H1 (cell line): ENCODE measurements around the gene SEPTIN1. TPM values are rescaled to one million over a fixed set of nuclear protein-coding genes. Genes with fewer than 3 reads are reported as not detected.

Experiments
- CTCF ChIA-PET: fragments of 300-600 bp; sonication (Branson Sonifier 250); formaldehyde crosslinking; loops from one replicate; lab custom pipeline; 2021; ENCODE audit not compliant: partially characterized antibody; lab: Charles Lee
- POLR2A ChIA-PET: fragments of 300-600 bp; sonication (Branson Sonifier 250); formaldehyde crosslinking; loops from one replicate; lab custom pipeline; 2021; ENCODE audit warnings: inconsistent platforms; ENCODE audit not compliant: partially characterized antibody; lab: Charles Lee
- DNase-seq, 2 experiments: peaks; one replicate each; pipeline versions ENCODE4 v3.0.0 to v3.0.0-alpha.2; 2010 to 2022; ENCODE audit warnings: low spot score in 2 of 2, low read depth in 1 of 2, mixed read lengths in 1 of 2
- FAIRE-seq: peaks from 2 replicates; lab custom pipeline; 2011; peaks lifted over from hg19 to GRCh38; lab: Jason Lieb, UNC
- H2AFZ ChIP-seq: 2 replicates; pipeline ENCODE4 v1.8.1; 2012; ENCODE audit warnings: low read length, inconsistent platforms
- H2AK5ac ChIP-seq: 2 replicates; pipeline ENCODE4 v1.6.1; 2013; ENCODE audit warnings: low read depth, low read length
- H2BK120ac ChIP-seq: replicated peaks from 2 replicates; pipeline ENCODE3; 2013; ENCODE audit warnings: low read depth, low read length, inconsistent platforms
- H2BK12ac ChIP-seq: 2 replicates; pipeline ENCODE4 v1.6.1; 2013; ENCODE audit warnings: low read depth, low read length
- H2BK15ac ChIP-seq: 2 replicates; pipeline ENCODE4 v1.6.1; 2013; ENCODE audit warnings: low read length
- H2BK20ac ChIP-seq: 2 replicates; pipeline ENCODE4 v1.6.1; 2013; ENCODE audit warnings: low read length
- H2BK5ac ChIP-seq: 2 replicates; pipeline ENCODE4 v1.6.1; 2013; ENCODE audit warnings: low read depth, low read length
- H3K14ac ChIP-seq: 2 replicates; pipeline ENCODE4 v1.6.1; 2013; ENCODE audit warnings: inconsistent platforms; ENCODE audit not compliant: insufficient read length
- H3K18ac ChIP-seq: 2 replicates; pipeline ENCODE4 v1.6.1; 2013; ENCODE audit warnings: low read length; ENCODE audit errors: extremely low read depth
- H3K23ac ChIP-seq: 2 replicates; pipeline ENCODE4 v1.6.1; 2013; ENCODE audit warnings: inconsistent platforms; ENCODE audit not compliant: insufficient read length
- H3K23me2 ChIP-seq: 2 replicates; pipeline ENCODE4 v1.6.1; 2013; ENCODE audit warnings: low read depth, low read length
- H3K27ac ChIP-seq: 2 replicates; pipeline ENCODE4 v1.6.1; 2011; ENCODE audit warnings: low read depth, low read length, inconsistent platforms
- H3K27me3 ChIP-seq, 4 experiments: replicated peaks in 1 of 4; 1 replicate in 1 of 4; 2 replicates in 3 of 4; pipeline versions ENCODE4 v1.6.1 to v1.8.1; 2011 to 2013; ENCODE audit warnings: low read length in 3 of 4, mild to moderate bottlenecking in 3 of 4, inconsistent platforms in 2 of 4, mixed read lengths in 2 of 4, moderate library complexity in 1 of 4; ENCODE audit not compliant: control insufficient read depth in 3 of 4, insufficient read depth in 3 of 4; ENCODE audit errors: extremely low read depth in 1 of 4
- H3K36me3 ChIP-seq, 4 experiments: 2 replicates each; pipeline versions ENCODE4 v1.6.1 to v1.8.1; 2011 to 2013; ENCODE audit warnings: mild to moderate bottlenecking in 4 of 4, low read length in 3 of 4, moderate library complexity in 2 of 4, control low read depth in 1 of 4, inconsistent platforms in 1 of 4; ENCODE audit not compliant: insufficient read depth in 4 of 4, control insufficient read depth in 2 of 4
- H3K4ac ChIP-seq: replicated peaks from 2 replicates; pipeline ENCODE3; 2013; ENCODE audit warnings: low read length, low read depth, mixed read lengths, inconsistent platforms; ENCODE audit not compliant: insufficient read length
- H3K4me1 ChIP-seq, 4 experiments: replicated peaks in 1 of 4; 1 replicate in 1 of 4; 2 replicates in 3 of 4; pipeline versions ENCODE4 v1.6.1 to v1.8.1; 2011 to 2013; ENCODE audit warnings: low read length in 3 of 4, inconsistent platforms in 2 of 4, mixed read lengths in 1 of 4; ENCODE audit not compliant: insufficient read depth in 4 of 4, control insufficient read depth in 3 of 4
- H3K4me2 ChIP-seq, 2 experiments: 2 replicates each; pipeline versions ENCODE4 v1.6.1 to v1.8.1; 2011 to 2013; ENCODE audit warnings: low read depth in 2 of 2, low read length in 2 of 2, control low read depth in 1 of 2, inconsistent platforms in 1 of 2, mild to moderate bottlenecking in 1 of 2; ENCODE audit not compliant: insufficient read depth in 1 of 2
- H3K4me3 ChIP-seq, 4 experiments: fragments of 200-600, 300-600 bp in 1 of 4; sonication (generic), shearing (Covaris generic), sonication (Bioruptor Twin) in 1 of 4; 2 replicates each; pipeline versions ENCODE4 v1.5.1 to v1.8.1; 2011 to 2016; ENCODE audit warnings: low read length in 4 of 4, low read depth in 3 of 4, control low read depth in 2 of 4, inconsistent platforms in 2 of 4, mild to moderate bottlenecking in 2 of 4, mixed read lengths in 1 of 4, moderate library complexity in 1 of 4; ENCODE audit not compliant: insufficient read depth in 2 of 4; ENCODE audit errors: extremely low read depth in 1 of 4
- H3K56ac ChIP-seq: replicated peaks from 2 replicates; pipeline ENCODE3; 2013; ENCODE audit warnings: low read depth, mild to moderate bottlenecking, mixed read lengths, low read length, inconsistent platforms; ENCODE audit not compliant: insufficient read length
- H3K79me1 ChIP-seq: 2 replicates; pipeline ENCODE4 v1.6.1; 2013; ENCODE audit warnings: low read depth, low read length, control low read depth
- H3K79me2 ChIP-seq, 2 experiments: 2 replicates each; pipeline versions ENCODE4 v1.6.1 to v1.8.1; 2012 to 2013; ENCODE audit warnings: low read length in 2 of 2, mild to moderate bottlenecking in 2 of 2, inconsistent platforms in 1 of 2; ENCODE audit not compliant: insufficient read depth in 2 of 2, control insufficient read depth in 1 of 2
- H3K9ac ChIP-seq, 4 experiments: replicated peaks in 1 of 4; 1 replicate in 1 of 4; 2 replicates in 3 of 4; pipeline versions ENCODE4 v1.6.1 to v1.8.1; 2011 to 2013; ENCODE audit warnings: low read depth in 3 of 4, low read length in 3 of 4, control low read depth in 2 of 4, mild to moderate bottlenecking in 2 of 4, moderate library complexity in 2 of 4, inconsistent platforms in 1 of 4; ENCODE audit errors: extremely low read depth in 1 of 4
- H3K9me3 ChIP-seq, 2 experiments: 2 replicates each; pipeline versions ENCODE4 v1.6.1 to v1.8.1; 2012 to 2013; ENCODE audit warnings: mild to moderate bottlenecking in 2 of 2, moderate library complexity in 2 of 2, control low read depth in 1 of 2, inconsistent platforms in 1 of 2, low read depth in 1 of 2, low read length in 1 of 2, mixed read lengths in 1 of 2; ENCODE audit not compliant: insufficient read depth in 2 of 2
- H4K20me1 ChIP-seq, 2 experiments: replicated peaks in 1 of 2; 2 replicates each; pipeline versions ENCODE3 to v1.8.1; 2011 to 2013; ENCODE audit warnings: inconsistent platforms in 2 of 2, low read length in 2 of 2, mild to moderate bottlenecking in 1 of 2; ENCODE audit not compliant: insufficient read depth in 2 of 2, control insufficient read depth in 1 of 2
- H4K5ac ChIP-seq: 2 replicates; pipeline ENCODE4 v1.6.1; 2013; ENCODE audit warnings: low read length, low read depth, mixed read lengths, inconsistent platforms; ENCODE audit not compliant: insufficient read length
- H4K8ac ChIP-seq: 2 replicates; pipeline ENCODE4 v1.8.0; 2013; ENCODE audit warnings: mild to moderate bottlenecking, moderate library complexity, low read length, inconsistent platforms; ENCODE audit not compliant: insufficient read depth; ENCODE audit errors: extremely low read depth
- H4K91ac ChIP-seq: replicated peaks from 2 replicates; pipeline ENCODE3; 2013; ENCODE audit warnings: low read length, mixed read lengths, inconsistent platforms; ENCODE audit not compliant: insufficient read length
- RXRA ChIP-seq: IDR thresholded peaks from 2 replicates; pipeline ENCODE4 v1.6.1; 2011; ENCODE audit warnings: low read depth, mild to moderate bottlenecking, low read length, moderate library complexity; ENCODE audit not compliant: insufficient read depth
- SIRT6 ChIP-seq: IDR thresholded peaks from one replicate; pipeline ENCODE4 v1.7.1; 2012; ENCODE audit warnings: low read length, inconsistent platforms
- SP1 ChIP-seq: IDR thresholded peaks from 2 replicates; pipeline ENCODE4 v1.6.1; 2011; ENCODE audit warnings: low read depth, low read length
- TCF12 ChIP-seq: IDR thresholded peaks from 2 replicates; pipeline ENCODE4 v1.6.1; 2011; ENCODE audit warnings: low read depth, mild to moderate bottlenecking, low read length
- TEAD4 ChIP-seq: IDR thresholded peaks from 2 replicates; pipeline ENCODE4 v1.6.1; 2012; ENCODE audit warnings: low read depth, low read length, inconsistent platforms, mixed read lengths
- WGBS, 2 experiments: shearing (Covaris generic) in 1 of 2; methylation state at CpG; one replicate each; pipeline versions ENCODE4 v1.1.6 to v1.1.7; 2013 to 2015; ENCODE audit warnings: low lambda C conversion rate in 2 of 2, mixed read lengths in 2 of 2, inconsistent platforms in 1 of 2, low coverage in 1 of 2, missing lambda C conversion rate in 1 of 2; ENCODE audit not compliant: insufficient replicate concordance in 2 of 2, insufficient coverage in 1 of 2, insufficient read length in 1 of 2; ENCODE audit errors: extremely low coverage in 1 of 2, missing lambda C conversion rate in 1 of 2; 5-methylcytosine and 5-hydroxymethylcytosine counted together
- polyA plus RNA-seq, 7 experiments: library from polyadenylated mRNA; depleted of rRNA in 3 of 7; stranded (reverse) in 5 of 7; unstranded in 2 of 7; fragments of >200 nt in 5 of 7; fragments of 200-250 nt in 2 of 7; gene quantifications; 1 replicate in 5 of 7; 2 replicates in 1 of 7; 4 replicates in 1 of 7; pipeline versions ENCODE4 v1.2.1 to v1.2.3, GENCODE V29; 2011 to 2013; ENCODE audit warnings: missing spikeins in 2 of 7, mixed read lengths in 2 of 7
- total RNA-seq: library from RNA; stranded (reverse); fragmentation: NEBNext Ultra II Directional; extraction: Animal tissue kit (Norgen Biotek cat#: 25700); gene quantifications from 2 replicates; pipeline ENCODE4 v1.2.1, GENCODE V29; 2021

The SEPTIN1 gene
- total and polyA plus RNA-seq, 2 of the 8 experiments (the other 6 are each of a cell fraction or from before 2014, with no cell fraction given): 0.24 to 1.4 TPM

- no peak overlapping the region for H2BK20ac ChIP-seq
- no peak overlapping the region for H3K18ac ChIP-seq
- peak overlapping the region; percentile 62 for H4K91ac ChIP-seq
- no peak overlapping the region for H2AFZ ChIP-seq
- H4K8ac ChIP-seq: no peak overlapping the region
- no peak overlapping the region for H2BK120ac ChIP-seq
- TF ChIP-seq SIRT6 (no peak), TCF12 (0 out of 2 replicates have a peak, but pooled peaks have one; percentile 53), TEAD4 (peak; percentile 61), SP1 (0 out of 2 replicates have a peak, but pooled peaks have one; percentile 15), RXRA (no peak)
- no peak overlapping the region for H2BK5ac ChIP-seq
- no peak overlapping the region; a peak in 1 of 4 replicates for H3K4me2 ChIP-seq
- ChIA-PET CTCF (interaction anchor here (0.8 to 1.1 kb wide), 2 partner anchors 12 to 27 kb away, joined by 3 to 8 read pairs; no protein-coding TSS in a partner anchor), POLR2A (interaction anchor here (0.8 to 13.6 kb wide), 6 partner anchors 13 to 372 kb away, joined by 3 to 151 read pairs (median 8); partner anchors contain the start of genes CD2BP2, PHKG2, ZNF48 and ZNF771)
- H4K5ac ChIP-seq: no peak overlapping the region
- H3K79me1 ChIP-seq: no peaks in the 10 kb centered on the region
- no peak overlapping the region for H3K14ac ChIP-seq
- 92% methylated on average over 8 of the region's 8 CpGs; no CpG with 5 or more reads in 1 of the 2 experiments for WGBS, 2 experiments
- H3K27ac ChIP-seq: no peak overlapping the region
- H3K56ac ChIP-seq: no peak overlapping the region
- H3K9ac ChIP-seq: no peak overlapping the region; a peak in 1 of 7 replicates
- H3K23me2 ChIP-seq: peaks cover 10% of the 10 kb centered on the region
- no peaks in the 10 kb centered on the region for H4K20me1 ChIP-seq
- FAIRE-seq (no peak), DNase-seq (no peak)
- no peaks in the 10 kb centered on the region for H3K79me2 ChIP-seq
- no peak overlapping the region for H3K23ac ChIP-seq
- H3K4me3 ChIP-seq: no peak overlapping the region
- peaks cover 0 to 9% (median 8%) of the 10 kb centered on the region in 4 experiments; a peak in 5 of 7 replicates for H3K4me1 ChIP-seq
- no peaks in the 10 kb centered on the region for H3K27me3 ChIP-seq
- H3K9me3 ChIP-seq: no peaks in the 10 kb centered on the region
- H2BK12ac ChIP-seq: 0 out of 2 replicates have a peak overlapping the region, but pooled peaks have one; percentile 9
- H3K4ac ChIP-seq: no peak overlapping the region
- no peak overlapping the region for H2BK15ac ChIP-seq
- no peak overlapping the region for H2AK5ac ChIP-seq
- no peaks in the 10 kb centered on the region for H3K36me3 ChIP-seq
Observed at GRCh38 chr16:30375864-30376263, 6.5 kb downstream of the SEPTIN1 start.
